Stimulated activated CD4-positive, alpha-beta T cell treated with anti-CD3 and anti-CD28 coated beads, Interleukin-12 subunit alpha, Interleukin-12 subunit beta, amount 100 ng/mL, for 48 hours (primary cell): ENCODE results near the gene PHTF2.

ENCODE experiments used
- DNase-seq, 3 donors: peaks; one replicate each; pipeline ENCODE4 v3.0.0-alpha.2; 2020; ENCODE audit warnings: low read depth in 2 of 3, low spot score in 1 of 3

PHTF2 gene

DNA sequence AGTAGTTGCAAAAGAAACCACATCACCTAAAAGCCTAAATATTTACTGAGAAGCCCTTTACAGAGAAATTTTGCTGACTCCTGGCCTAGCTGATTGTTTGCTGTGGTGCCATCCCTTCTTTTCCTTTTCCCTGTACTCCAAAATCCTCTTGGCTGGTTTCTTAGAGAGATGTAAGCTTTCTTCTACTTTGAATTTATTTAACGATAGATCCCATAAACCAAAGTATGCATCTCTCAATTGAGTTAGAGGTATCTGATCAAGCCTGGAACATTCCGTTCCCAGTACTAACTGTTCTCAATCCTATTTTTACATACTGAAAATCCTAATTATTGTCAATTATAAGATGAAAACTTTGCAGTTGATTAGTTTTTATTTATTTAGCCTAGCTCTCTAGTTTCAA is 6.6 kb upstream of the PHTF2 start:
- no peak for DNase-seq

DNA sequence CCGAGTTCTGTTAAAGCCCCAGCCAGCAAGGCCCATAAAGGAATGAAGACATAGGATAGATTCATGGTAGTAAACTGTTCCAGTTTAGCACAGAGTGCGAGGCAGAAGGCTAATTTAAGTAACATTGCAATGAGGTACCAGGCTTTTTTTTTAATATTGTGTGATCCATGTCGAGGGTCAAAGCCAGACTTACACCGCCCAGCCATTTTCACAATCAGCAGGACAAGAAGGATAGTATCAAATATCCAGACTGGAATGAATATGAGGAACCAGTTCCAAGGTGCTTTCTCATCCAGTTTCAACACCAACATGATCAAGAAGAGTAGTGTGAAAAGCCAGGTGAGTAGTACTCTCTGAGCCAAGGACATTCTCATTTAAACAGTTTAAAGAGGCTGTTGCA is 4.6 kb upstream of the PHTF2 start:
- DNase-seq, result no peak

DNA sequence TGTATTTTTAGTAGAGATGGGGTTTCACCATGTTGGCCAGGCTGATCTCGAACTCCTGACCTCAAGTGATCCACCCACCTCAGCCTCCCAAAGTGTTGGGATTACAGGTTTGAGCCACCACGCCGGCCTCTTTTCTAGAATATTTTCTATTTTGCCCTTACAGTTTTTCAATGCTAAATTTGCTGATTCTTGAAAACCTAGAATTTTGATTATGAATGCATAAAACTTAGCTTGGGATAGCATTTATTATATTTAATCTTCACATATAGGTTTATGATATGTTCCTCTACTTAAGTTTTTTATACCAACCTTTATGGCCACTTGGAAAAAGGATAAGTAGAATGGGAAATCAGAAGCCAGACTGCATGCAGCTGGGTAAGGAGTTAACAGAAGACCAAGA is 2.5 kb upstream of the PHTF2 start:
- no peak for DNase-seq

DNA sequence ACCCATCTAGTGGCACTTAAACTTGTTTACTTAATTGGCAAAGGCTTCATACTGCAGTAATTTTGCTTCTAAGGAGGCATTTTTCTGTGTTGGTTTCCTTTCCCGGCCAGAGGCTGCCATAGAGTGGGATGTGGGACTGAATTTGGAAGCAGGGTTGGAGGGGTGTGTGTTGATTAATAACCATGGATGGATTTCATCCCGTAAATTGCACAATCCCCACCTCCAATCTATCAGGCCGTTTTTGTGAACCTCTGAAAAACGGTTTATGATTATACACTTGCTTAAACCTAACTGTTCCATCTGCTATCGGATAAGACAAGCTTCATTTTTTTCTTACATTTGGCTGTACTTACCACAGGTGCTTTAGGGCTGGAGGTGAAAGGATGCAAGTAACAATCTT is 1.6 kb upstream of the PHTF2 start:
- no peak for DNase-seq

DNA sequence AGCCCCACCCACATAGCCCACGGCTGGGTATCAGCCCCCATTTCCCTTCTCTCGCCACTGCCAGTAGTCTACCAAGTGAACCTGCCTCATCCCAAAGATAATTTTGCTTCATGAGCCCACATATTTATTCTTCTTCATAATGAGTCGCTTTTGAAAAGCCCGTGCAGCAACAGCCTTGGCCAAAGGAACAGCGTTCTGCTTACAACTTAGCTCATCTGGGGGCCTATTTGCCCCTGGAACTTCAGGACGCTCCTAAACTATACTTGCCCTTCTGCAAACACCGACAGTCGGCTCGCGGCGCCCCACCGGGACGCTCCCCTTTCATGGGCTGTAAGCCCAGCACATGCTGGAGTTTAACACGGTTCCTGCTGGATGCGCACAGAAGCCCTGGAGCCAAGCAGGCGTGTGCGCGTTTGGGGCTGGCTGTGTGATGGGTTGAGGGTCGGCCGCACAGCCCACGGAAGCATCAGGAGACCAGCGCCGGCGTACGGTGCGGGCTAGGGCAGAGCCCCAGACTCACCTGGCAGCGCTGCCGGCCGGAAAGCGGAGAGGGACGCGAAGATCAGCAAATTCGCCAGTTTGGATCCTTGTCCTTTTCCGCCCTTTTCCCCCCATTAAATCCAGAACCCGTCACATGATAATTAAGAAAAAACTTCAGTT is 709 bp upstream of the PHTF2 start:
- no peak for DNase-seq

DNA sequence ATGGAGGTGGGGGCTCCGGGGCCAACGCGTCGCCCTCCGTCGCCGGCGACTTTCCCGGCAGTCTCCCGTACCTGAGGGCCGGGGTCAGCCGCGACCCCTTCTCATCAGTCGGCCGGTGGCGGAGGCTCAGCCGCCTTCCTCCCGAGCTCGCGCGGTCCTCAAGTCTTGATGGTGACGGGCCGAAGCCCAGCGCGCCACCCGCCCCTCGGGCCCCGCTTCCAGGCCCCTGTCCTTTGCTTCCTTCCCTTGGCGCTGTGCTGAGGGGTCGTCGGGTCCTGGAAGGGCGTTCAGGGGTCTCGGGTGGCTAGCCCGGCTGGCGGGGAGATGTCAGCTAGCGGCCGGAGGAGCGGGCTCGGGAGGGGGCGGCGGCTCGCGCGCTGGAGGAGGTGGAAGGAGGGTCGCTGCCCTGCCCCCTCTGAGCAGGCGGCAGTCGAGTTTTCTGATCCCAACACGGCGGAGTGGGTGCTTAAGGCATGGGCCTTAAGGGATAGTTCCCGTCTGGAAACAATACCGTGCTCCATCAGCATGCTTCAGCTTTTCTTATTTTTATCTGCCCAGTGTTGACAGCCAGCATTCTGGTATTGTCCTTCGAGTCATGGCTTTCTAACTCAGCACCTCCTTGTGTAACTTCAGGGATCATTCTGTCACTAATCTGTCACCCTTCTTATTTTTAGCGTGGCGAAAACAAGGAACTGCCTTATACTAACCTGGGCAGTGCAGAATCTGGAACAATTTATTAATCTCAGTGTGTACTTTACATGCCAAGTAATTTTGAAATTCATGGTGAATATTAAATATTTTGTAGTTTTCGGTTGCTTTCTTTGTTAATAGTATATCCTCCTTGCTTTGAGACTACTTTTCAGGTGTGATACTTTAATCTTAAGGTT is 748 bp downstream of the PHTF2 start:
- DNase-seq, result peak in 1 of 3 donors; percentile 9

DNA sequence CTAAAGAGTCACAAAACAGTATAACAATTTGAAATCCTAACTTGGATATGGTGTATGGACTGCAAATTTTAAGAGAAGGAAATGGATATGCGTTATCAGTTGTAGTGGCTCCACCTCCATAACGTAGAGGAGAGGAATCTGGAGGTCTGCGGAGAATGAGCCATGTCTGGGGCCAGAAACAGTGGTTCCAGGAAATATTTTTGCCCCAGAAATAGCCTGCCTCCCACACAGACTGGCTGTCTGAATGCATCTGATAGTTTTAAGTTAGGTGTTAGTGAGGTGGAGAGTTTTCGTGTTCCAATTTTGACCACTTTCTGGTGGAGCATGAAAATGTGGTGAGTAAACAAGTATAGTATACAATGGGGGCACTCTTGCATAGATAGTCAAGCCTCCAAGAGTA is 1.6 kb downstream of the PHTF2 start:
- DNase-seq, result peak in 2 of 3 donors; percentile 6 to 19

DNA sequence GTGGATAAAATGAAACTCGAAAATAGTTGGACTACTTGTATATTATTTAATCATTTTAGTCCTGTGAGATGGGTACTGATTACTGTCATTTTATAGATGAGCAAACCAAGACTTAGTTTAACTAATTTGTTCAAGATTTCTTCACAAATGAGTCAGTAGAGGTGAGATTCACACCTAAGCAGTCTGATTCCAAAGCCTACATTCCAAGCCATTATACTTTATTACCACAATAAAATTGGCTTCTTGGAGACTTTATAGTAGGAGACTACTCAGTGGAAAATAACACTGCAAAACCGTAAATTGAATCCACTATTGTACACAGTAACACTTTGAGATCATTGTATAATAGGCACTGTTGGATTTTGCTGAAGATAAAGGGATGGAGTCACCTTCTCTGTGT is 2.2 kb downstream of the PHTF2 start:
- no peak for DNase-seq

DNA sequence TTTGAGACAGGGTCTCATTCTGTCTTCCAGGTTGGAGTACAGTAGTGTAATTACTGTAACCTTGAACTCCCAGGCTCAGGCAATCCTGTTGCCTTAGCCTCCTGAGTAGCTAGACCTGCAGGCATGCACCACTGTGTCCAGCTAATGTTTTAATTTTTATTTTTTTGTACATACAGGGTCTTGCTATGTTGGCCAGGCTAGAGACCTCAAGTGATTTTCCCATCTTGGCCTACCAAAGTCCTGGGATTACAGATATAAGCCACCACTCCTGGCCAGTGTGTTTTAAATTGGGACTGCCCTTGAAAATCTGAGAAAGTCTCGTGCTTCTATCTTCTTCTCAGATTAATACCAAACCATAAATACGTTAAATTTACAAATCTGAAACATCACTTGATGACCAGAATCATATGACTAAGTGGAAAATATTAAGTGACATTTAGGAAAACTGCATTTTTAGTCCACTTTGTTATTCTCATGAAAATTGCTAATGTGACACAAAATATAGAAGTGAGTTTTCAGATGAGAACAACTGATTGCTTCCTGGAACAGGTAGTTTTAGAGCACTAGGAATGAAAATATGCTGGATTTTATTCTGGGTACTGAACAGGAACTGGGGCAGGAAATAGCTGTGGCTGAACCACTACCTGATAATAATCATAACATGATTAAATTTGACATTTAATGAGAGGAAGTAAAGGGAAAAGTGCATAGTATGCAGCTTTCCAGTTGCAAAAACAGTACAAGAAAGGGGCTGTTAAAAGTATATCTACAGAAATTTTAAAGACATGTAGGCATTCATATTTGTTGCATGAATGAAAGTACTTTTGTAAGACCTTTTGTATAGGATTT is 4.2 kb downstream of the PHTF2 start:
- no peak for DNase-seq

DNA sequence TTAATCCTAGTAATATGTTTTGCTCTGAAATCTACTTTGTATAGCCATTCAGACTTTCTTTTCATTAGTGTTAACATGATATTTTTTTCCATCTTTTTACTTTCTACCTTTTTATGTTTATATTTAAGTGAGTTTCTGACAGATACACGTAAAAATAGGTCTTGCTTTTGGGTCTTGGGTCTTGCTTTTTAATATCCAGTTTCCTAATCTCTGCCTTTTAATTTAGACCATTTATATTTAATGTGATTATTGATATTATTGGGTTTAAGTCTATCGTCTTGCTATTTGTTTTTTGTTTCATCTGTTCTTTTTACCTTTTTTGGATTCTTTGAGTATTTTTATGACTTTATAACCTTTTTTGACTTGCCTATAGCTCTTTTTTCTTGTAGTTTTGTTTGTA is 7.9 kb downstream of the PHTF2 start:
- DNase-seq, result no peak

DNA sequence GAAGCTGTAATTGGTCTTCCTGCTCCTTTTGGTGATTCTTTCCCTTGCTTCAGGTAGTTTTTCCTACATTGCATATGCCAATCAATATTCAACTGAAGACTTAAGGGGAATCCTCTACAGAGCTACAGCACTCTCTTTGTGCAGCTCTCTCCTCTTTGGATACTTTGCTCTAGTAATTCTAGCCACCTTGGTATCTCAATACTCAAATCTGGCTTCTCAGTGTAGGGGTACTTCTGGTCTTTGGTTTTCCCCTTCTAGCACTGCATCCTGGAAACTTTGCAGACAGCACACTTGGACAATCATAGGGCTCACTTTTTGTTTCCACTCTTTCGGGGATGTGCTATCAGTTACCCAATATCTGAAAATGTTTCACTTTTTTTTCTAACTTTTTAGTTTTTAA is 9.9 kb downstream of the PHTF2 start:
- no peak for DNase-seq

DNA sequence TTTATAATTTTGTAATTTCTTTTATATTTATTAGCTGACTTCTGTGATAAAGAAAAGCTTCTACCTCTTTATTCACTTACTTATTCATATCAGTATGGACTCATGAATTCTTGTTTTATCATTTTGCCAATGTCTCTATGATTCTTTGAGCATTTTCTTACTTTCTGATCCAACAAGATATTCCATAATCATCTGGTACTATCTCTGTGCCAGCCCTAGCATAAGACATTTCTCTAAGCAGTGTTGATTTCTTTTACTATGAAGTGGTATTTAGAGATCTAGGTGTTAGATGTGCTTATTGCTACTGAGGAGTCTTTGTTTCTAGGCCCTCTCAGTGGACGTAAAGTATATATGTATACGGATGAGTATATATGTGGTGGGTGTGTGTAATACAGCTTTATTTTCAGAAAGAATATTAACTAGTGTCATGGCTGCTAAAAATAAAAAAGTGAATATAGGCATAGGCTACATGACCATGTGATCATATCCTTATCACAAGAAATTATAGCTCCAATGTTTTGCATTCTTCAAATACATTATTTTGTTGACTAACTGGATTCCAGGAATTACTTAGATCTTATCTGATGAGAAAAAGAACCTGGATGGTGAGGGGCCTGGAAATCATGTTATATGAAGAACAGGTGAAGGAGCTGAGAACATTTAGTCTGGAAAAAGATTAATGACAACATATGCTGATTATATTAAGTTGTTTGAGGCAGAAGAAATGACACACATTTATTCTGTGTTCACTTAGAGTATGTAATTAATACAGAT is 13.1 kb downstream of the PHTF2 start:
- no peak for DNase-seq

DNA sequence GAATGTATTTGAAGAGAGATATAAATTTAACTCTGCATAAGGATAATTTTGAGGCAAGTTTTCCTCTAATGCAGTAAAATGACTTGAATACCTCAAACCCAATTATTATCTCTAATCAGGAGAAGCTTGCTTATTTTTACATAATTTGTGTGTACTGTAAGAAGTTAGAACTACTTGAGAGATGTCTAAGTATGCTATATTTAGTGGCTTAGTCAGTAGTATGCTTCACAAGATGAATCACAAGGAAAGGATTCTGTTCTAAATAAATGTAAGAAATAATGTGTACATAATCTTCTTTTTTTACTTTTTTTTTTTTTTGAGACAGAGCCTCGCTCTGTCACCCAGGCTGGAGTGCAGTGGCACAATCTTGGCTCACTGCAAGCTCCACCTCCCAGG is 13.7 kb downstream of the PHTF2 start:
- DNase-seq, result no peak

DNA sequence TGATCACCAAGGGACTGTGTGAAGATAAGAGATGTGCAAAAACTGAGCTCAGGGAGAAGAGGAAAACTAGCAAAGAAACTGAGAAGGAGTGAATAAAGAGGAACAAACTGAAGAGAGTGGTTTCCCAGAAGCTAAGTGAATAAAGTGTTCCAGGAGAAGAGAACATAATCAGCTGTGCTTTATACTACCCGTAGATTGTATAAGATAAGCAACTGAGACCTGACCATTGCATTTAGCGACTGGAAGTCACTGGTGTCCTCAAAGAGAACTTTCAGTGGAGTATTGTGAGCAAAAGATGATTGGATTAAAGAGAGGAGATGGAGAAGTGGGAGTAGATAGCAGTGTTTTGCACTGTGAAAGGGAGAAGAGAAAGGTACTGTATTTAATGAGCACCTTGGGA is 14.6 kb downstream of the PHTF2 start:
- DNase-seq, result no peak

DNA sequence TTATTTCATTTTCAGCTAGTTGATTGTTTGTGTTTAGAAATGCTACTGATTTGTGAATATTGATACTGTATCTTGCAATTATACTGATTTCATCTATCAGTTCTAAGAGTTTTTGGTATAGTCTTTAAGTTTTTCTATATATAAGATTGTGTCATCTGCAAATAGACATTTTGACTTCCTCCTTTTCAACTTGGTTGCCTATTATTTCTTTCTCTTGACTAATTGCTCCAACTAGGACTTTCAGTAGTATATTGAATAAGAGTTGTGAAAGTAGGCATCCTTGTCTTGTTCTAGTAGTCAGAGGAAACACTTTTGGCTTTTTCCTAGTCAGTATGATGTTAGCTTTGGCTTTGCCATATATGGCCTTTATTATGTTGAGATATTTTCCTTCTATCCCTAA is 20.4 kb downstream of the PHTF2 start:
- no peak for DNase-seq

DNA sequence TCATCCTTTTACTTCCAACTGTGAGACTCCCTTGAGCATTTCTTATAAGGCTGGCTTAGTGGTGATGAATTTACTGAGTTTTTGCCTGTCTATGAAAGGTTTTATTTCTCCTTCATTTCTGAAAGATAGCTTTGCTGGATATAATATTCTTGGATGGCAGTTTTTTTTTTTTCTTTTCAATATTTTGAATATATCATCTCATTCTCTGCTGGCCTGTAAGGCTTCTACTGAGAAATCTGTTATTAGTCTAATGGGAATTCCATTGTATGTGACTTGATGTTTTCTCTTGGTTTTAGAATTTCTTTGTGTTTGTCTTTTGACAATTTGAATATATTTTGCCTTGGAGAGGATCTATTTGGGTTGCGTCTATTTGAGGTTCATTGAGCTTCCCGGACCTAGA is 22.4 kb downstream of the PHTF2 start:
- no peak for DNase-seq

DNA sequence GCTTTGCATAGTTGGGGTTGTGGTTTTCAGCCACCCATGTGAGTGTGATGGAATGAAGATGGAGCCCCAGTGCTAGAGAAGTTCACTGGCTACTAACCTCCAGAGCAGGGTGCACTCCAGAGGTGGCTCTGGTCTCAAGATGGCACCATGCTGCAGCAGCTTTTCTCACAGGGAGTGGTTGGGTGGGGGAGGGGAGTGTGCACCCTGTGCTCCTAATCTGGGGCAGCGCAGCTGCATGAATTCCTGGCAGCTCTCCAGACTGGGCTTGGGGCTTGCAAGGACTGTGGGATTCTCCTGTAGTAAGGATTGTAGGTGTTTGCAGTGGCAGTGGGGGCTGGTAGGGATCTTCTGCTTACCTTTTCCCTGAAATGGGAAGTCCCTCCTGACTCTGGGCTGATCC is 23.7 kb downstream of the PHTF2 start:
- DNase-seq, result no peak

DNA sequence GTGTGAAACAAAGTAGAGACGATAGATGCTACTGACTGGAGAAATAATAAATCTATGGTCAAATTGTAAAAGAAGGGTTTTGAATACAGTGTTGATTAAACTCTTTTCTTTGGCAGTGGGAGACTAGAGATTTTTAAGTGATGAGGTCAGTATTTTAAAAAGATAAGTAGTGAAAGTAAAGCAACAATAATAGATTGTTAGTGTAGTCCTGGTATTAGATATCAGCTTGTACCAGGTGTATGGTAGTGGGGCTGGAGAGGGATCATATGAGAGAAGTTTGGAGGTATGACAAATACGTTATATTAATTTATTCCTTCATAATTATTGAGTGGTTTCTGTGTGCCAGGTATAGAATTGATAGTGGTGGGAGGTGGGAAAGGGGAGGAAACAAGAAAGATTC is 25.2 kb downstream of the PHTF2 start:
- no peak for DNase-seq

DNA sequence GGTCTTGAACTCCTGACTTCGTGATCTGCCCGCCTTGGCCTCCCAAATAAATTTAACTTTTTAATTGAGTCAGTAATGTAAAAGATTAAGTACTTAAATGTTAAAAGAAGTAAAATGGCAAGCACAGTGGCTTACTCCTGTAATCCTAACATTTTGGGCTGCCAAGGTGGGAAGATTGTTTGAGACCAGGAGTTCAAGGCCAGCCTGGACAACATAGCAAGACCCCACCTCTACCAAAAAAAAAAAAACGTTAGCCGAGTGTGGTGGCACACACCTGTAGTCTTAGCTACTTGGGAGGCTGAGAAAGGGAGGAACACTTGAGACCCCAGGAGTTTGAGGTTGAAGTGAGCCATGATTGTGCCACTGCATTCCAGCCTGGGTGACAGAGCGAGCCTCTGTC is 26.1 kb downstream of the PHTF2 start:
- DNase-seq, result no peak

DNA sequence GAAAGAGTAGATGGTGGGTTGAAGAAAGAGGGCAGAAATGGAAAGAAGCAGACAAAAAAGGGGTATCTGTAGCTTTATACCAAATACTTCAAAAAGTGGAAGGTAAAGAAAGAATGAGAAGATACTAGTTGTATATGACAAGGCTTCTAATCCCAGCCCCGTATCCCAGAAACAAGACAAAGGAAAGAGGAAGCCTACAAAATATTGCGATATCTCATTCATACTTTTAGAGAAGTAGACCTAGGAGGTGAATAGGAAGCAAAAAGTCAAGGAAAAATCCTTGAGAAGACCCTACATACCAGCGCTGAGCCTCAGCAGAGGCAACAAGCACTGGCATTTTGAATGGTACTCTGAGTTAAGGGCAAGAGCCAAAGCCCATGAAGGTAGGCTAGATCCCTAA is 26.6 kb downstream of the PHTF2 start:
- DNase-seq, result no peak

DNA sequence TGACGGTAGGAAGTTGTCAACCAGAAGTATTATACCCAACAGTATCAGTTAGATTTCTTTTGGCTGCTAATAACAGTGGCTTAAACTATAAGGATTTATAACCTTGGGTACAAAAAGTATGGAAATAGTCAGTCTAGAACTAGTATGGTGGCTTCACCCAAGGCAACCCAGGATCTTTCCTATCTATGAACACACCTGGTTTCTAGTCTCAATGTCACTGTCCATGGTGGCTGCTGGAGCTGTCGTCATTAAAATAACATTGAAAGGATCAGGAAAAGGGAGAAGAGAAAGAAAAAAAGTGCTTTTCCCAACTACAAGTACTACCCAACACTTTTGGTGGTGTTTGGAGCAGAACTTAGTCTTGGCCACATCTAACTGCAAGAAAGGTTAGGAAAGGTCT is 27.7 kb downstream of the PHTF2 start:
- DNase-seq, result no peak
